HG03103 (cell line): Measurements from ENCODE around the gene BCAS3.
"Not testable (repeated sequence)": the region's sequence is repeated elsewhere in the genome, so short reads cannot be mapped to it uniquely, and the experiment has no call there.

ENCODE experiments used
- ATAC-seq: cut with Tn5 transposase; IDR thresholded peaks from one replicate; pipeline ENCODE4 v1.9.1; 2021; ENCODE audit warnings: low read depth; ENCODE audit not compliant: unreplicated experiment

Gene BCAS3

DNA sequence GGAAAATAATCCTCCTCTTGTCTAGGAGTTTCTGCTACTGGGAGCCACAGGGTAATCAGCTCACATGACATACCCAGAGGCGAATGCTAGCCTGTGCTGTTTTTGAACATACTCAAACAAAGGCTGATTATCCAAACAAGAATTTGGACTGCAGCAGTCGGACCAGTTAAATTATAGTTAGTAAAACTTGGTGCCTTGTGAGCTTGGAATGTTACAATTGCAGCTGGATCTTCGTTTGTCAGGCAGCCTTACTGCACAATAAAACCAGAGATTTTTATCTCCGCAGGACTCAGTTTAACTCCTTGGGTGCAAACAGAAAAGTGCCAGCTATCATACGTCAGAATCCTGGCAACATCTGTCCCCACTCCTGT is 558.2 kb downstream of the BCAS3 start:
- no peak for ATAC-seq

GRCh38 chr17:61237275-61237674 is 559.6 kb downstream of the BCAS3 start:
- ATAC-seq: no peak

DNA sequence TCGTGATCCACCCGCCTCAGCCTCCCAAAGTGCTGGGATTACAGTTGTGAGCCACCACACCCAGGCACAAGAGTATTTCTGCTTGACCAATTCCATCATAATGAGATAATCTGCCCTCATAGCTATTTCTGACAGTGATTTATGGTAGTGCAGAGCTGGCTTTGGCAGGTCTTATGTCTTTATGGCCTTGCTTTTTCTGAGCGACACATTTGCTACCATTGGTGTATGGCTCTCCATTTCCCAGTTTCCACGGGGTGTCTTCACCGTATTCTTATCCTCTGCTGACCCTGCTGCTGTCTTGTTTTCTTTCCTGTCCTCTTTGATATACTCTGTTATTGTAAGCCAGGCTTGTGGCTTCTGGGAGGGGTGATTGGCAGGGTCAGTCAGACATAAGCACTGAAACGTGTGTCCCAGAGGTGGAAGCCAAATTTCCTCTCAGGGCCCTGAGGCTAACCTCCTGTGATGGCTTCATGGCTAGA is 560.8 kb downstream of the BCAS3 start:
- ATAC-seq: no peak

- ATAC-seq: no peak
Observed at GRCh38 chr17:61239327-61239726, 561.7 kb downstream of the BCAS3 start.

GRCh38 chr17:61239953-61240352 is 562.3 kb downstream of the BCAS3 start:
- no peak for ATAC-seq

DNA sequence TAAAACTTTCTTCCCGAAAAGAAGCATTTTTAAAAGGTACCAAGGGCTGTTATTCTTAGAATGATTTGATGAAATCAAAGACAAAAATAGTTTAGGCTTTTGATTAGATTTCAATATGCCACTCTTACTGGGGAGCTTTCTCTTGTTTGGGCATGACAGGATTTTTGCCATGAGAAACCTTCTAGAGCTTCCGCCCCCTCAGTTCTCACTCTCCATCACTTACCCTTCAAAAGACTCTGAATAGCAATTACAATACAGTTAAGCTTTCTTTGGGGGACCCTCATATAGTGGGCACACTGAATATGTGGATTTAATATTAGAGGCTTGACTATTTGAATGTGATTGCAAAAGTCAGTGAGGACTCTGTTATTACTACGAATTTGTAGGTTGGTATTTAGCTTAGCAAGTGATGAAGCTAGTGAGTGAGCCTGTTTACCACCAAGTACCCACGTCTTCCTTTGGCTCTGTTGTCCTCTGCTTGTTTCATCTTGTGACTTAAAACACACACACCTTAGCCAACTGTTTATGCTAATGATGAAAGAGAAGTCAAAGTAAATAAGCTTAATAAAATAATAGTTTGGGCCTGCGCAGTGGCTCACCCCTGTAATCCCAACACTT is 563.3 kb downstream of the BCAS3 start:
- ATAC-seq: no peak

- not testable (repeated sequence) for ATAC-seq
Observed at GRCh38 chr17:61244988-61245387, 567.3 kb downstream of the BCAS3 start.

DNA sequence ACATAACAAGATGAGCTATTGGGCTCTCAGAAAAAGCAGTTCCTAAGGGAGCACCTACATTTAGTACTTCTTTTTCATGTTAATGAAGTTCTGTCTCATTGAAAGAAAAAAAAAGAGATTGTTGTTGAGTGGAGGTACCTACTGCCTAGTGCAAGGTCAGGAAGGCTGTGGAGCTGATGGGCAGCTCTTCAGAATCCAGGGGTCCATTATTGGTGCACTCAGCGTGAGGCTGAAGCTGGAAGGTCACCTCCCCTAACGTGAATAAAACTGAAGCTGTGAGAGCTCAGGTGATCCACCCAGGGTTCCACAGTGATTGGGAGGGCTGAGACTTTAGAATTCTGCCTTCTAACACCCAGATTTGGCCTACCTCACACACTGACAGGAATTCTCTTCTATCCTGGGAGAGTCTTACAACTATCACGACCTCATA is 568.1 kb downstream of the BCAS3 start:
- no peak for ATAC-seq

- no peak for ATAC-seq
Observed at GRCh38 chr17:61247439-61247838, 569.8 kb downstream of the BCAS3 start.

- no peak for ATAC-seq
Observed at GRCh38 chr17:61248399-61248798, 570.7 kb downstream of the BCAS3 start.

- ATAC-seq: no peak
Observed at GRCh38 chr17:61249649-61250299, 572.1 kb downstream of the BCAS3 start.

DNA sequence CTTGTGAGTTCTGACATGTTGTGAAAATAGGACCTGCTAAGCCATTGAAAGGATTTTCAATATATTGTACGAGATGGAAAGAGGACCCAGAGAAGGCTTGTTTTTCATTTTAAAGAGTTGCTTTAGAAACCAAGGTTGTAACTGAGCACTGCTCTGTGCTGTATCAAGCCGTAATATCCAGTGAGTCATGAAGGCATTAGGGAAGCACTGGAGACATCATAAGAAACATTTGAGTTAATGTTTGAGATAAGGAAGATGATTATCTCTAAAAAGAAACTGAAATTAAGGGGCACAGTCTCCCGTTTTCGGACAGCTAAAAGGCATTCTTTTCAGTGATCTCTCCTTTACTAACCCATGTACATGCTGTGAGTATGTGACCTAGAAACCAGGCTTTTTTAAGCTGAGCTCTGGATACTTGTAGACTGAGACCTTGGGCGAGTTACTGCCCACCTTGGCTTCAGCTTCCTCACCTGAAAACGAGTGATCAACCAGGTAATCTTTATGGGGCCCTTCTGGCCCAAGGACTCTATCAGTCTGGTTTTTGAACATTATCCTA is 572.8 kb downstream of the BCAS3 start:
- ATAC-seq: no peak

- no peak for ATAC-seq
Observed at GRCh38 chr17:61251939-61252865, 574.6 kb downstream of the BCAS3 start.

DNA sequence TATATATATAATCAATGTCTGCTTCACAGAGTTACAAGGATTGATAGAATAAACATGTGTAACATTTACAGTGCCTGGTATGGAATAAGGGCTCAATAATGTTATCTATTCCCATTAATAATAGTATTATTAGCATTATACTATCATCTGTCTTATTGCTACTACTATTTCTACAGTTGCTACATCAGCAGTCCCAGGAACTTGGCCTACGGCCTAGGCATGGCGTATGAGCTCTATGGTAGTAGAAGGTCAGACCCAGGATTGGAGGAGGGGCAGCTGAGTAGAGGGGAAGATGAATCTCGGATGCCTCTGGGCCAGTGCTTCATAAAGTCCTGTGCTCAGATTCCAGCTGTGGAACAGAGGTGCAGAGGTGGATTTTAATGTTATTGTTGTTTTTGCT is 575.7 kb downstream of the BCAS3 start:
- ATAC-seq: no peak

DNA sequence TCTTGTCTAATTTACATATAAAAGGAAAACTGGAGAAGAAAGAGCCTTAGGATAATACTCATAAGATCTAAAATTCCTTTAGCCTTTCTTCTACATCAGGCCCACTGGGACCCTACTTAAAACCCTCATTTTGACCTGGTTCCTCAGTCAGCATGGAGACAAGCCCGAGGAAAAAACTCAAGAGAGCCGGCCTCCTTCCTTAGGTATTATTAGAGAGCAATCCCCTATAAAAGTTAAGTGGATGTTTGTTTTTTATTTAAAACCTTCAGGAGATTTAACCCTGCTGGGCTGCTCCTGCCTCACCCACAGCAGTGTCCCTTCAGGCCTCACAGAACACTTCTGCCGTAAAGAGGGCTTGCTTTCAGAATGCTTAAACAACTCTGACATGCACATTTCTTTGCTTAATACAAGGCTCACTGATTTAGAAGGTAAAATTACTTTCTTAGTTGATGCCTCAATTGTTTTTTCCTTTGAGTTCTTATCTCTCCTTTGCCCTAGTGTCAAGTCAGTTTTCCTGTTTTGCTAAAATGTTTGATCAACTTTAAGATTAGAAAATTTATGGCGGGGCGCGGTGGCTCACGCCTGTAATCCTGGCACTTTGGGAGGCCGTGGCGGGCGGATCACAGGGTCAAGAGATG is 576.4 kb downstream of the BCAS3 start:
- no peak for ATAC-seq

GRCh38 chr17:61254904-61255303 is 577.3 kb downstream of the BCAS3 start:
- no peak for ATAC-seq

GRCh38 chr17:61255647-61256046 is 578.0 kb downstream of the BCAS3 start:
- ATAC-seq: no peak

- no peak for ATAC-seq
Observed at GRCh38 chr17:61259360-61259759, 581.7 kb downstream of the BCAS3 start.

- no peak for ATAC-seq
Observed at GRCh38 chr17:61260071-61260797, 582.6 kb downstream of the BCAS3 start.
